NCI-H1694 (cell line): ENCODE data around the gene LOX.
A peak's percentile ranks its signal among the peaks of the same experiment; 100 is the strongest.
"Not testable (repeated sequence)": the region's sequence is repeated elsewhere in the genome, so short reads cannot be mapped to it uniquely, and the experiment has no call there.

ENCODE experiments used
- DNase-seq: peaks from one replicate; lab custom pipeline; 2025; lab: John Stamatoyannopoulos, UW

LOX gene

GRCh38 chr5:122097391-122097790 is 19.3 kb upstream of the LOX start:
- DNase-seq = no peak

GRCh38 chr5:122095158-122095557 is 17.1 kb upstream of the LOX start:
- DNase-seq = no peak

- DNase-seq = not testable (repeated sequence)
These were observed 16.2 kb upstream of the LOX start for GRCh38 chr5:122094251-122094650.

GRCh38 chr5:122093415-122094180 is 15.5 kb upstream of the LOX start:
- DNase-seq = no peak

GRCh38 chr5:122091936-122092600 is 14.0 kb upstream of the LOX start:
- DNase-seq = peak; percentile 21

GRCh38 chr5:122089096-122090013 is 11.3 kb upstream of the LOX start:
- DNase-seq = no peak

- DNase-seq = no peak
These were observed 7.0 kb upstream of the LOX start for GRCh38 chr5:122085041-122085440.

GRCh38 chr5:122083535-122083934 is 5.5 kb upstream of the LOX start:
- no peak for DNase-seq

- no peak for DNase-seq
These were observed 3.5 kb upstream of the LOX start for GRCh38 chr5:122081541-122081940.

- no peak for DNase-seq
These were observed 518 bp downstream of the LOX start for GRCh38 chr5:122077366-122078115.

GRCh38 chr5:122076669-122077365 is 1.2 kb downstream of the LOX start:
- DNase-seq = no peak

- DNase-seq = no peak
These were observed 2.0 kb downstream of the LOX start for GRCh38 chr5:122076050-122076461.

GRCh38 chr5:122073864-122074263 is 4.2 kb downstream of the LOX start:
- DNase-seq = no peak

- no peak for DNase-seq
These were observed 5.0 kb downstream of the LOX start for GRCh38 chr5:122073018-122073417.

- no peak for DNase-seq
These were observed 10.7 kb downstream of the LOX start for GRCh38 chr5:122067390-122067789.

- DNase-seq = no peak
These were observed 13.1 kb downstream of the LOX start for GRCh38 chr5:122064992-122065391.

- DNase-seq = no peak
These were observed 14.2 kb downstream of the LOX start for GRCh38 chr5:122063836-122064235.

GRCh38 chr5:122062205-122062604 is 15.9 kb downstream of the LOX start:
- DNase-seq = no peak

- DNase-seq = no peak
These were observed 21.1 kb downstream of the LOX start for GRCh38 chr5:122056913-122057312.

- no peak for DNase-seq
These were observed 23.8 kb downstream of the LOX start for GRCh38 chr5:122054266-122054665.
